Measurements from ENCODE around the gene ABCA1. TPM values are rescaled to one million over a fixed set of nuclear protein-coding genes. Genes with fewer than 3 reads are reported as not detected.
"Not testable (repeated sequence)": the region's sequence is repeated elsewhere in the genome, so short reads cannot be mapped to it uniquely, and the experiment has no call there.

ABCA1 gene
- total RNA-seq, 1 experiment from 2014 or later, result 0.76 TPM

DNA sequence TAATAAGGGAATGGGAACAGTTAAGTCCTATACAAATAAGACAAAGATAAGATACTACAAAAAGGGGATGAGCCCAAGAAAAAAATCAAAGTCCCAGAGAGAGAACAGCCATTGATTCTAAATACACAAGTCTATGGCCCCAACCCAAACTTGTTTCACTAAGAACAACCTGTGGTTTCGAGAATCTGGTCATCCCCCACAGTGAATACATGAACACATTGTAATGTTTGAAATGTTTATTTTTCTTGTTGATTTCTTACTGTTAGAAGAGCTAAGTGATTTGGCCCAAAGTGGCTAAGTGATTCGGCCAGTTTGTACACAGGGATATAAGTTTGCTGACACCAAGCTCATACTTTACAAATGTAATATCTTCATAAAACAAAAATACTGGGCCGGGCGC is 3.3 kb upstream of the ABCA1 start:
- no peak overlapping the region for H3K4me3 Mint-ChIP-seq (ENCODE audit: low read depth, unreplicated experiment)
- no peak overlapping the region for H3K27ac Mint-ChIP-seq (ENCODE audit: unreplicated experiment)
- H3K4me1 Mint-ChIP-seq (ENCODE audit: low read depth, unreplicated experiment), result no peaks in the 10 kb centered on the region
- H3K27me3 Mint-ChIP-seq (ENCODE audit: unreplicated experiment), result no peaks in the 10 kb centered on the region
- no peaks in the 10 kb centered on the region for H3K9me3 Mint-ChIP-seq (ENCODE audit: low read depth, unreplicated experiment)
- H3K36me3 Mint-ChIP-seq (ENCODE audit: insufficient read depth, unreplicated experiment), result peaks cover 13% of the 10 kb centered on the region
- no peak for TF ChIP-seq CTCF (IDR thresholded peaks at IDR 0.05; ENCODE audit: unreplicated experiment)
- DNase-seq, result no peak
- CTCF ChIA-PET, result no interaction called here
- no TSS peak for BruUV-seq (replicated peaks)
- intact Hi-C loops (cut with micrococcal nuclease; ENCODE audit: unreplicated experiment), result no loop called here

DNA sequence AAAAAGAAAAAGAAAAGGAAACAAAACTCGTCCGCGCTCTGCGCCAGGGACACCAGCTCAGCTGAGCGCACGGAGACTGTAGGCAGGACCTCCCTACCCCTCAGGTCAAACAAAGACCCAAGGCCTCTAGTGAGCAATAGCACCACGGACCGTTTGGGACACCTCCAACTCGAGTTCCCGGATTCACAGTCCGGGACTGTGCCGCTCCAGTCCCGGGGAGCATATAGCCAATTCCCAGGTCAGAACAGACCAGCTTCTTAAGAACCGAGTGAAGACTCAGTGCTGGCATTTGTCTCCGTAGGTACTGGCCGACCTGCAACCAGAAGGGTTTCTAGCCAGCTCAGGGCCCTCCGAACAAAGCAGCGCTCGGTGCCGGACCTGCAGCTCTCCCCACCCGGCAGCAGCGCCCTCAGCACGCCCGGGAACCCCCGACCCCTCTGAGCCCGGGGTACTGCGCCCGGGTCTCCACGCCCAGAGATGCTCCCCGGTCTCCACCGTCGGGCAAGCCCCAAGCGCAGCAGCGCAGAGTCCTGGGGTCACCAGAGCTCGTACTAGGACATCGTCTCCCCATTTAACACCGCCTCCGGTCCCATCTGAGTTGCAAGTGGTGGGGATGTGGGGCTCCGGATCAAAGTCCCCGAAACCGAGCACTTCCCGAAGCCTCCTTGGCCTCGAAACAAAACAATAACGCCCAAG is 591 bp downstream of the ABCA1 start:
- Mint-ChIP-seq H3K27me3 (ENCODE audit: unreplicated experiment) (no peaks in the 10 kb centered on the region), H3K9me3 (ENCODE audit: low read depth, unreplicated experiment) (no peaks in the 10 kb centered on the region), H3K36me3 (ENCODE audit: insufficient read depth, unreplicated experiment) (peaks cover 13% of the 10 kb centered on the region), H3K4me1 (ENCODE audit: low read depth, unreplicated experiment) (no peaks in the 10 kb centered on the region), H3K4me3 (ENCODE audit: low read depth, unreplicated experiment) (peak overlapping the region; percentile 73), H3K27ac (ENCODE audit: unreplicated experiment) (no peak overlapping the region)
- BruUV-seq (replicated peaks), result no TSS peak
- CTCF ChIA-PET, result interaction anchor here (1.0 to 1.4 kb wide), 2 partner anchors 117 to 137 kb away, joined by 4 to 8 read pairs; no protein-coding TSS in a partner anchor
- no peak for TF ChIP-seq CTCF (IDR thresholded peaks at IDR 0.05; ENCODE audit: unreplicated experiment)
- peak; percentile 6 for DNase-seq
- intact Hi-C loops (cut with micrococcal nuclease; ENCODE audit: unreplicated experiment), result loop anchor here (2.0 to 5.0 kb wide), 3 partner anchors 145 to 490 kb away; no protein-coding TSS in a partner anchor

- no peak overlapping the region for H3K4me3 Mint-ChIP-seq (ENCODE audit: low read depth, unreplicated experiment)
- H3K36me3 Mint-ChIP-seq (ENCODE audit: insufficient read depth, unreplicated experiment), result peaks cover 13% of the 10 kb centered on the region
- H3K27ac Mint-ChIP-seq (ENCODE audit: unreplicated experiment), result no peak overlapping the region
- no peak for TF ChIP-seq CTCF (IDR thresholded peaks at IDR 0.05; ENCODE audit: unreplicated experiment)
- CTCF ChIA-PET, result interaction anchor here (0.6 kb wide), 1 partner anchor 321 kb away, joined by 3 read pairs; no protein-coding TSS in a partner anchor
- no peak for DNase-seq
- no peaks in the 10 kb centered on the region for H3K9me3 Mint-ChIP-seq (ENCODE audit: low read depth, unreplicated experiment)
- BruUV-seq (replicated peaks), result no TSS peak
- intact Hi-C loops (cut with micrococcal nuclease; ENCODE audit: unreplicated experiment), result loop anchor here (5.0 kb wide), 1 partner anchor 61 kb away; no protein-coding TSS in a partner anchor
- H3K27me3 Mint-ChIP-seq (ENCODE audit: unreplicated experiment), result no peaks in the 10 kb centered on the region
- H3K4me1 Mint-ChIP-seq (ENCODE audit: low read depth, unreplicated experiment), result no peaks in the 10 kb centered on the region
Observed at GRCh38 chr9:104923740-104924139, 4.2 kb downstream of the ABCA1 start.

DNA sequence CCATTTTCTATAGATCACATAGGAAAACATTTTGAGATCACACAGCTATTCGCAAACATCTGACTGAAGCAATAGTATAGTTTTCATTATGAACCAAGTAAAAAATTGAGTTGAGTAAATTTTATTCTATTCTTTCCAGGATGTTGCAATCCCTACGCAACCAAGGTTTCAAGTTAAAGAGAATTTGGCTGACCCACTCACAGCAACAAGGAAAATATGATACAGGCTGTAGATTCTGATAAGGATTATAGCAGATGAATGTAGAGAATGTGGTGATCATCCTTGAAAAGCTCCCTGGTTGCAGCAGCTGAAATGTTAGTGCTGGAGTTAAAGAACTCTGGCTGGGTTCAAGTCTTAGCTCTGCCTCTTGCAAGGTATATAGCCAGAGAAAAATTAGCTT is 4.7 kb downstream of the ABCA1 start:
- H3K4me3 Mint-ChIP-seq (ENCODE audit: low read depth, unreplicated experiment), result no peak overlapping the region
- H3K27ac Mint-ChIP-seq (ENCODE audit: unreplicated experiment), result no peak overlapping the region
- no peaks in the 10 kb centered on the region for H3K27me3 Mint-ChIP-seq (ENCODE audit: unreplicated experiment)
- no TSS peak for BruUV-seq (replicated peaks)
- H3K9me3 Mint-ChIP-seq (ENCODE audit: low read depth, unreplicated experiment), result no peaks in the 10 kb centered on the region
- TF ChIP-seq CTCF (IDR thresholded peaks at IDR 0.05; ENCODE audit: unreplicated experiment), result no peak
- H3K4me1 Mint-ChIP-seq (ENCODE audit: low read depth, unreplicated experiment), result no peaks in the 10 kb centered on the region
- CTCF ChIA-PET, result no interaction called here
- intact Hi-C loops (cut with micrococcal nuclease; ENCODE audit: unreplicated experiment), result loop anchor here (5.0 kb wide), 1 partner anchor 61 kb away; no protein-coding TSS in a partner anchor
- no peak for DNase-seq
- peaks cover 13% of the 10 kb centered on the region for H3K36me3 Mint-ChIP-seq (ENCODE audit: insufficient read depth, unreplicated experiment)

GRCh38 chr9:104922748-104923147 is 5.2 kb downstream of the ABCA1 start:
- intact Hi-C loops (cut with micrococcal nuclease; ENCODE audit: unreplicated experiment), result loop anchor here (5.0 kb wide), 1 partner anchor 60 kb away; no protein-coding TSS in a partner anchor
- DNase-seq; H3K9me3 Mint-ChIP-seq (ENCODE audit: low read depth, unreplicated experiment); H3K4me3 Mint-ChIP-seq (ENCODE audit: low read depth, unreplicated experiment); H3K27ac Mint-ChIP-seq (ENCODE audit: unreplicated experiment); H3K27me3 Mint-ChIP-seq (ENCODE audit: unreplicated experiment); BruUV-seq (replicated peaks); CTCF ChIA-PET; H3K4me1 Mint-ChIP-seq (ENCODE audit: low read depth, unreplicated experiment): not testable (repeated sequence)
- peaks cover 10% of the 10 kb centered on the region for H3K36me3 Mint-ChIP-seq (ENCODE audit: insufficient read depth, unreplicated experiment)

Data from Calu3 (cell line).